OCI-LY7 (cell line): ENCODE data around the gene PAQR5. TPM values are rescaled to one million over a fixed set of nuclear protein-coding genes. Genes with fewer than 3 reads are reported as not detected.
"Not testable (repeated sequence)": the region's sequence is repeated elsewhere in the genome, so short reads cannot be mapped to it uniquely, and the experiment has no call there.

Experiments
- BruUV-seq: library from RNA; stranded (reverse); fragments of 400-500 nt; replicated peaks from 2 replicates; lab custom pipeline; 2021; lab: Mats Ljungman, UMichigan
- CTCF ChIA-PET: fragments of 300-600 bp; sonication (Branson Sonifier 250); formaldehyde crosslinking; loops from one replicate; lab custom pipeline; 2022; ENCODE audit warnings: antibody characterized with exemption; ENCODE audit not compliant: unreplicated experiment; lab: Charles Lee
- POLR2A ChIA-PET: fragments of 300-600 bp; sonication (Branson Sonifier 250); formaldehyde crosslinking; loops from one replicate; lab custom pipeline; 2022; ENCODE audit warnings: antibody characterized with exemption; lab: Charles Lee
- DNase-seq: peaks from one replicate; pipeline ENCODE4 v3.0.0-alpha.2; 2015; ENCODE audit warnings: low spot score
- H2AFZ ChIP-seq: fragments of 200-600 bp; sonication (generic), shearing (Covaris generic); 2 replicates; pipeline ENCODE4 v1.6.1; 2014; ENCODE audit warnings: mild to moderate bottlenecking, antibody characterized with exemption, low read length, moderate library complexity
- H3K27ac ChIP-seq: fragments of 200-600 bp; sonication (generic); 2 replicates; pipeline ENCODE4 v1.5.1; 2014; ENCODE audit warnings: mixed run types, low read depth, mild to moderate bottlenecking, moderate library complexity, low read length, inconsistent platforms; ENCODE audit not compliant: poor library complexity, severe bottlenecking
- H3K36me3 ChIP-seq: fragments of 200-600 bp; sonication (generic); 2 replicates; pipeline ENCODE4 v1.6.1; 2014; ENCODE audit warnings: mild to moderate bottlenecking, antibody characterized with exemption, low read length, moderate library complexity, mixed read lengths; ENCODE audit not compliant: insufficient read depth
- H3K4me1 ChIP-seq: fragments of 200-600 bp; sonication (generic); 2 replicates; pipeline ENCODE4 v1.5.1; 2014; ENCODE audit warnings: mild to moderate bottlenecking, low read length; ENCODE audit not compliant: insufficient read depth, poor library complexity, severe bottlenecking
- H3K4me2 ChIP-seq: fragments of 200-600 bp; sonication (generic); 2 replicates; pipeline ENCODE4 v1.6.1; 2014; ENCODE audit warnings: mild to moderate bottlenecking, low read length
- H3K4me3 ChIP-seq: fragments of 200-600 bp; sonication (generic); 2 replicates; pipeline ENCODE4 v1.5.1; 2014; ENCODE audit warnings: mild to moderate bottlenecking, low read depth, low read length; ENCODE audit not compliant: poor library complexity, severe bottlenecking
- H3K79me2 ChIP-seq: fragments of 200-600 bp; sonication (generic); 2 replicates; pipeline ENCODE4 v1.6.1; 2016; ENCODE audit warnings: low read depth, mild to moderate bottlenecking, low read length, moderate library complexity, mixed read lengths; ENCODE audit not compliant: insufficient read depth
- H3K9me2 ChIP-seq: fragments of 200-600 bp; sonication (generic); 2 replicates; pipeline ENCODE4 v1.6.1; 2016; ENCODE audit warnings: mild to moderate bottlenecking, low read length, mixed read lengths; ENCODE audit not compliant: insufficient read depth
- H3K9me3 ChIP-seq: fragments of 200-600 bp; sonication (generic); 2 replicates; pipeline ENCODE4 v1.6.1; 2014; ENCODE audit warnings: mild to moderate bottlenecking, mixed run types, low read length, mixed read lengths
- H4K20me1 ChIP-seq: fragments of 200-600 bp; sonication (generic); 2 replicates; pipeline ENCODE4 v1.6.1; 2014; ENCODE audit warnings: mild to moderate bottlenecking, antibody characterized with exemption, low read length, moderate library complexity, mixed read lengths; ENCODE audit not compliant: insufficient read depth
- EZH2phosphoT487 ChIP-seq: fragments of 200-600 bp; sonication (generic); IDR thresholded peaks from 2 replicates; pipeline ENCODE4 v1.6.1; 2018; ENCODE audit warnings: low read depth, borderline replicate concordance, mild to moderate bottlenecking, mixed run types, antibody characterized with exemption, low read length, moderate library complexity, mixed read lengths
- intact Hi-C: fragments of 100-400 bp; cut with micrococcal nuclease; formaldehyde crosslinking; loops from one replicate; pipeline ENCODE4 v1.10.0; 2022; ENCODE audit not compliant: unreplicated experiment
- total RNA-seq, 2 experiments: library from RNA; depleted of rRNA in 1 of 2; stranded (reverse); fragments of >200 nt in 1 of 2; shearing (Covaris generic) in 1 of 2; gene quantifications; 2 replicates each; pipeline ENCODE4 v1.2.3, GENCODE V29; 2014 to 2022
- TF ChIP-seq, protein P1 (sequence below): fragments of 200-600 bp; sonication (generic); conservative IDR thresholded peaks from 2 replicates; pipeline ENCODE4 v1.5.1; 2014; ENCODE audit warnings: mild to moderate bottlenecking, antibody characterized with exemption, low read length, moderate library complexity, mixed read lengths

Gene PAQR5
- total RNA-seq, 2 experiments from 2014 or later, result not detected

DNA sequence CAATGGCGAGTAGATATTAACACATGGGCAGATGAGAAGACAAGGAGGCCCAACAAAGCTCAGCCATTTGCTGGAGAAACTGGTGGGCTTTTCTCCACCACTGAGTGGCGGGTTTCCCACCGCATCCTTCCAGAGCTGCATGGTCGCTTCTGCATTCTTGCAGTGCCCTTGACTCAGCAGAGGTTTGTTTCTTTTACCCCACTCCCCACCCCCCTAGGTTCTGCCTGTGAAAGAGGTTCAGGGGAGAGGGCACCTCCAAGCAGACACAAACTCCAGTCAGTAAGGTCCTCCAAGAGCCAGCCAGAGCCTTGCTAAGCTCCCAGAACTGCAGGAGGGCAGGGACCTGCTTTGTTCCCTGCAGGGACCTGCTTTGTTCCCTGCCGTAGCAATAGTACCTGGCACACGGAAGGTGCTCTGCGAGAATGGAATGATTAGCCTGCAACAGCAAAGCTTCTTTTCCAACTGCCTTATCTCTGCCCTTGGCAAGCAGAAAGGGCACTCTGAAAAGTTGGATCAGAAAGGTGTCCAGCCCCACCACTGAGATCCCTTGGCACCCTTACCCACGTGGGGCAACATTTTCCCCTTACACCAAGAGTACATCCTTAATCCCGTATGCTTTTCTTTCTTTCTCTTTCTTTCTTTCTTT is 1.4 kb downstream of the PAQR5 start:
- Histone ChIP-seq H2AFZ (no peak overlapping the region), H3K4me2 (no peak overlapping the region), H3K27ac (no peak overlapping the region), H3K4me1 (no peaks in the 10 kb centered on the region), H3K4me3 (no peak overlapping the region), H4K20me1 (no peaks in the 10 kb centered on the region), H3K9me2 (no peaks in the 10 kb centered on the region), H3K36me3 (no peaks in the 10 kb centered on the region), H3K9me3 (no peaks in the 10 kb centered on the region), H3K79me2 (no peaks in the 10 kb centered on the region)
- BruUV-seq, result no TSS peak
- no peak for DNase-seq
- CTCF ChIA-PET, result no interaction called here
- intact Hi-C loops, result no loop called here
- POLR2A ChIA-PET, result no interaction called here
- no peak for TF ChIP-seq EZH2phosphoT487
- TF ChIP-seq, protein P1, sequence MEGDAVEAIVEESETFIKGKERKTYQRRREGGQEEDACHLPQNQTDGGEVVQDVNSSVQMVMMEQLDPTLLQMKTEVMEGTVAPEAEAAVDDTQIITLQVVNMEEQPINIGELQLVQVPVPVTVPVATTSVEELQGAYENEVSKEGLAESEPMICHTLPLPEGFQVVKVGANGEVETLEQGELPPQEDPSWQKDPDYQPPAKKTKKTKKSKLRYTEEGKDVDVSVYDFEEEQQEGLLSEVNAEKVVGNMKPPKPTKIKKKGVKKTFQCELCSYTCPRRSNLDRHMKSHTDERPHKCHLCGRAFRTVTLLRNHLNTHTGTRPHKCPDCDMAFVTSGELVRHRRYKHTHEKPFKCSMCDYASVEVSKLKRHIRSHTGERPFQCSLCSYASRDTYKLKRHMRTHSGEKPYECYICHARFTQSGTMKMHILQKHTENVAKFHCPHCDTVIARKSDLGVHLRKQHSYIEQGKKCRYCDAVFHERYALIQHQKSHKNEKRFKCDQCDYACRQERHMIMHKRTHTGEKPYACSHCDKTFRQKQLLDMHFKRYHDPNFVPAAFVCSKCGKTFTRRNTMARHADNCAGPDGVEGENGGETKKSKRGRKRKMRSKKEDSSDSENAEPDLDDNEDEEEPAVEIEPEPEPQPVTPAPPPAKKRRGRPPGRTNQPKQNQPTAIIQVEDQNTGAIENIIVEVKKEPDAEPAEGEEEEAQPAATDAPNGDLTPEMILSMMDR, result no peak

DNA sequence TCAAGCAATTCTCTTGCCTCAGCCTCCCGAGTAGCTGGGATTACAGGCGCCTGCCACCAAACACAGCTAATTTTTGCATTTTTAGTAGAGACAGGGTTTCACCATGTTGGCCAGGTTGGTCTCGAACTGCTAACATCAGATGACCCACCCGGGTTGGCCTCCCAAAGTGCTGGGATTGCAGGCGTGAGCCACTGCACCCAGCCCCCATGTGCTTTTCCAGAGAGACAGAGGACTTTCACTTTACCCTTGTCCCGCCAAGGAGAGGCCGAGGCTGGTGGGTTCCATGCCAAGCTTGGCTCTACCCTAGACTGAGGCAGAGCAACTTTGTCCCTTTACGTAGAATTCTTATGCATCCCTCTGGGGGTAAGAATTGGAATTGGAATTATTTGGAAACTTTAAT is 2.4 kb downstream of the PAQR5 start:
- H4K20me1 ChIP-seq, H3K4me3 ChIP-seq, H3K79me2 ChIP-seq, CTCF ChIA-PET, H3K36me3 ChIP-seq, H3K9me2 ChIP-seq, H2AFZ ChIP-seq, H3K4me1 ChIP-seq, DNase-seq, H3K27ac ChIP-seq, BruUV-seq, H3K4me2 ChIP-seq, H3K9me3 ChIP-seq, intact Hi-C loops, POLR2A ChIA-PET: not testable (repeated sequence)

DNA sequence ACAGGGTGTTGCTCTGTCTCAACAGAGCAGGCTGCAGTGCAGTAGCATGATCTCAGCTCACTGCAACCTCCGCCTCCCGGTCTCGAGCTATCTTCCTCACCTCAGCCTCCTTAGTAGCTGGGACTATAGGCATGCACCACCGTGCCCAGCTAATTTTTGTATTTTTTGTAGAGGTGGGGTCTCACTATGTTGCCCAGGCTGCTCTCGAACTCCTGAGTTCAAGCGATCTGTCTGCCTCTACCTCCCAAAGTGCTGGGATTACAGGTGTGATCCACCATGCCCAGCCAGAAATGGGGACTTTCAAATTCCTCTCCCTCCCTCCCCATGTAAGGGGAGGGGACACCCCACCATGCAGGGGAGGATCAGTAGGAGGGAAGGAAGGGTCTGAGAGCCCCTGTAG is 3.4 kb downstream of the PAQR5 start:
- H3K79me2 ChIP-seq, H4K20me1 ChIP-seq, H3K9me3 ChIP-seq, H3K9me2 ChIP-seq, H3K4me2 ChIP-seq, H3K4me1 ChIP-seq, H2AFZ ChIP-seq, H3K36me3 ChIP-seq, intact Hi-C loops, POLR2A ChIA-PET, H3K4me3 ChIP-seq, DNase-seq, H3K27ac ChIP-seq, CTCF ChIA-PET, BruUV-seq: not testable (repeated sequence)

DNA sequence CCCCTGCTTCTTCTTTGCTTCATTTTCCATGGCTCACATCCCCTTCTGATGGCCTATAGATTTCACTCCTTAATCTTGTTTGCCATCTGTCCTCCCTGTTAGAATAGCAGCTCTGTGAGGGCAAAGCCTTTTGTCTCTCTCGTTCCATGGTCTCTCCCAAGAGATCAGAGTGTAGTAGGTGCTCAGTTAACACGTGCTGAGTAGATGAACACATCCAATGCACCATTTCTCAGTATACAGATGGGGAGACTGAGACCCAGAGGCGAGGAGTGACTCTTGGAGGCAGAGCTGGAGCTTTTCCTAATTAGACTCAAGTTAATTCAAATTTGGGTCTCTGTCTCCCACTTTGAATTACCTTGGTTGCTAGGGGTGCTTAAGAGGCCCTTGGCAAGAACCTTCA is 4.2 kb downstream of the PAQR5 start:
- Histone ChIP-seq H3K4me3 (no peak overlapping the region), H2AFZ (no peak overlapping the region), H3K9me3 (no peaks in the 10 kb centered on the region), H3K36me3 (no peaks in the 10 kb centered on the region), H3K4me1 (no peaks in the 10 kb centered on the region), H4K20me1 (no peaks in the 10 kb centered on the region), H3K9me2 (no peaks in the 10 kb centered on the region), H3K27ac (no peak overlapping the region), H3K4me2 (no peak overlapping the region), H3K79me2 (no peaks in the 10 kb centered on the region)
- DNase-seq, result no peak
- no TSS peak for BruUV-seq
- CTCF ChIA-PET, result no interaction called here
- POLR2A ChIA-PET, result no interaction called here
- TF ChIP-seq, protein P1, result no peak
- TF ChIP-seq EZH2phosphoT487, result no peak
- intact Hi-C loops, result no loop called here
